GM12891 (cell line): ENCODE results near the gene STAT6.

Experiments used
- PAX5 ChIP-seq: IDR thresholded peaks from 2 replicates; pipeline ENCODE4 v1.6.1; 2011; ENCODE audit warnings: low read length, moderate library complexity, mild to moderate bottlenecking; ENCODE audit not compliant: insufficient read depth, severe bottlenecking
- POLR2A ChIP-seq: IDR thresholded peaks from 2 replicates; pipeline ENCODE4 v1.6.1; 2011; ENCODE audit warnings: low read depth, low read length, control low read depth
- POLR2AphosphoS5 ChIP-seq: IDR thresholded peaks from 2 replicates; pipeline ENCODE4 v1.6.1; 2011; ENCODE audit warnings: low read depth, low read length, control low read depth
- POU2F2 ChIP-seq: IDR thresholded peaks from 2 replicates; pipeline ENCODE4 v1.6.1; 2011; ENCODE audit warnings: low read depth, mild to moderate bottlenecking, control low read depth, low read length, moderate library complexity

GRCh38 chr12:57145460-57146059, 34.4 kb upstream of the STAT6 start:
- no peak for TF ChIP-seq POLR2AphosphoS5
- TF ChIP-seq POLR2A, result no peak
- TF ChIP-seq PAX5, result no peak
- no peak for TF ChIP-seq POU2F2
